SK-N-MC (cell line): ENCODE results near the gene GNL3.

ENCODE experiments used
- DNase-seq: peaks from one replicate; pipeline ENCODE4 v3.0.0-alpha.2; 2011; ENCODE audit warnings: low read depth, low spot score
- H3K27ac ChIP-seq: fragments of 200-600 bp; sonication (generic); 2 replicates; pipeline ENCODE4 v1.5.1; 2016; ENCODE audit warnings: mixed run types
- H3K36me3 ChIP-seq: fragments of 200-600 bp; sonication (generic); 2 replicates; pipeline ENCODE4 v1.6.1; 2017; ENCODE audit warnings: antibody characterized with exemption, low read length, mixed read lengths; ENCODE audit not compliant: insufficient read depth
- H3K4me3 ChIP-seq: fragments of 200-600 bp; sonication (generic); 2 replicates; pipeline ENCODE4 v1.5.1; 2016
- H3K9ac ChIP-seq: fragments of 200-600 bp; sonication (generic); 2 replicates; pipeline ENCODE4 v1.8.0; 2017; ENCODE audit warnings: mixed run types, mixed read lengths; ENCODE audit not compliant: insufficient read length
- H3K9me3 ChIP-seq: fragments of 200-600 bp; sonication (generic); 2 replicates; pipeline ENCODE4 v1.6.1; 2017; ENCODE audit warnings: low read depth, mild to moderate bottlenecking, antibody characterized with exemption, low read length, moderate library complexity, mixed read lengths
- EZH2 ChIP-seq: fragments of 200-600 bp; sonication (generic); IDR thresholded peaks from one replicate; pipeline ENCODE4 v1.6.1; 2017; ENCODE audit warnings: antibody characterized with exemption
- FOXP2 ChIP-seq: optimal IDR thresholded peaks from 2 replicates; pipeline ENCODE3; 2011; ENCODE audit warnings: mild to moderate bottlenecking, moderate library complexity; ENCODE audit not compliant: insufficient read depth; ENCODE audit errors: extremely low read length, control extremely low read depth
- POLR2AphosphoS5 ChIP-seq: IDR thresholded peaks from 2 replicates; pipeline ENCODE4 v1.6.1; 2012; ENCODE audit warnings: mild to moderate bottlenecking, low read depth, low read length, borderline replicate concordance

The GNL3 gene, protein sequence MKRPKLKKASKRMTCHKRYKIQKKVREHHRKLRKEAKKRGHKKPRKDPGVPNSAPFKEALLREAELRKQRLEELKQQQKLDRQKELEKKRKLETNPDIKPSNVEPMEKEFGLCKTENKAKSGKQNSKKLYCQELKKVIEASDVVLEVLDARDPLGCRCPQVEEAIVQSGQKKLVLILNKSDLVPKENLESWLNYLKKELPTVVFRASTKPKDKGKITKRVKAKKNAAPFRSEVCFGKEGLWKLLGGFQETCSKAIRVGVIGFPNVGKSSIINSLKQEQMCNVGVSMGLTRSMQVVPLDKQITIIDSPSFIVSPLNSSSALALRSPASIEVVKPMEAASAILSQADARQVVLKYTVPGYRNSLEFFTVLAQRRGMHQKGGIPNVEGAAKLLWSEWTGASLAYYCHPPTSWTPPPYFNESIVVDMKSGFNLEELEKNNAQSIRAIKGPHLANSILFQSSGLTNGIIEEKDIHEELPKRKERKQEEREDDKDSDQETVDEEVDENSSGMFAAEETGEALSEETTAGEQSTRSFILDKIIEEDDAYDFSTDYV

DNA sequence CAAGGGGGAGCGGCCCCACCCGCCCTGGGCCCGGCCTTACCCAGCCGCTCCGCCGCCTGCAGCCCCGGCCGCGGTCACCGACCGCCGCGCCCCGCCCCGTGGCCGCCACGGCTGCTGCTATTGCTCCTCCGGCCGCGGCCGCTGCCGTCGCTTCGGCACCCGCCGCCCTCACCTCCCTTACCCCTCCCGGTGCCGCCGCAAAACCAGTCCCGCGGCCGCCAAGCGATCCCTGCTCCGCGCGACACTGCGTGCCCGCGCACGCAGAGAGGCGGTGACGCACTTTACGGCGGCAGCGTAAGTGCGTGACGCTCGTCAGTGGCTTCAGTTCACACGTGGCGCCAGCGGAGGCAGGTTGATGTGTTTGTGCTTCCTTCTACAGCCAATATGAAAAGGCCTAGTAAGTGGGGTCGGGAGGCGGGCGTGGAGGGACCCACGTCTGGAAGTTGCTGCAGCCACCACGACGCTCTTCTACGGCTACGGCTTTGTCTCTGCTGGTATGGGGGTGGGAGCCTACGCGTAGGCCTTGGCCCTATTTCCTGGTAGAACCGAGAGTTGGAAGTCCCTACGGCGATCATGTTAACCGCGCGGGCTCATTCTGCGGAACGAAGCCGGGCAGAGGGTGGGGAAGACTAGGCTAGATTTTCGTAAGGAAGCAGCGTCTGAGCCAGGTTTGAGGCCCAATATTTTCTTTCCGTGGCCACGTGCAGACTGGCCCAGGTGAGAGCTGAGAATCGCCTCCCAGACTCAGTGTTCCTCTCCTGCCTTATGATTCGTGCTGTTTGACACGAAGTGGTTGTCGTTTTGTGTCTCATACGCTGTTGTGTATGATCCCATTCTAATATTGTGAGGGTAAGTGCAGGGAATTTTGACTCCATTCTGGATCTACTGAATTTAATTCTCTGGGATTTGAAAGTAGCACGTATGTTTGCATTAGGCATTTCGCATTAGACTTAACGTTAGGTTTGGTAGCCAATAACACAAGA lies at the start of gene GNL3, which contains the start of gene PBRM1:
Gene GNL3 (plus strand): TSS at position 324 of the 983 bp plus-strand sequence. CDS start 61 bp downstream, at position 385.
Gene PBRM1 (minus strand): TSS at position 205 of the 983 bp plus-strand sequence.
- peak; percentile 56 for DNase-seq
- H3K4me3 ChIP-seq, result peak within 1 kb of the TSS; percentile 89
- H3K9me3 ChIP-seq, result no peaks in the 10 kb centered on the region
- H3K36me3 ChIP-seq, result peaks cover 50% of the 10 kb centered on the region
- peak within 1 kb of the TSS; percentile 46; the same call in 1 of the 2 replicates for H3K27ac ChIP-seq
- H3K9ac ChIP-seq, result peak within 1 kb of the TSS; percentile 96
- TF ChIP-seq FOXP2 (no peak), POLR2AphosphoS5 (peak; percentile 97)

DNA sequence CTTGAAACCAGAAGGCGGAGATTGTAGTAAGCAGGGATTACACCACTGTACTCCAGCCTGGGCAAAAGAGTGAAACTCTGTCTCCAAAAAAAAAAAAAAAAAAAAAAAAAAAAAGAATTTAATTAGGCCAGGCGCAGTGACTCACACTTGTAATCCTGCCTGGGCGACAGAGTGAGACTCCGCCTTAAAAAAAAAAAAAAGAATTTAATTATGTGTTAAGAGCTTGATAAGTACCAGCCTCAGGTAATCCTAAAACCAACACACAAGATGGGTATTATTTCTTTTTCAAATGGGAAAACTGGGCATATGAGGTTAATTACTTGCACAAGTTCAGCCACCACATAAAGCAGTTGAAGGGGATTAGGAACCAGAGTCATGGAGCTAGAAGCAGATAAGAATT lies 49.2 kb upstream of the GNL3 start:
- H3K27ac ChIP-seq, result no peak overlapping the region
- no peak overlapping the region for H3K9ac ChIP-seq
- no peak overlapping the region for H3K4me3 ChIP-seq
- no peak for DNase-seq
- H3K9me3 ChIP-seq, result no peaks in the 10 kb centered on the region
- no peak for TF ChIP-seq FOXP2
- no peak for TF ChIP-seq POLR2AphosphoS5
- no peak for TF ChIP-seq EZH2
- H3K36me3 ChIP-seq, result peaks cover 27% of the 10 kb centered on the region

DNA sequence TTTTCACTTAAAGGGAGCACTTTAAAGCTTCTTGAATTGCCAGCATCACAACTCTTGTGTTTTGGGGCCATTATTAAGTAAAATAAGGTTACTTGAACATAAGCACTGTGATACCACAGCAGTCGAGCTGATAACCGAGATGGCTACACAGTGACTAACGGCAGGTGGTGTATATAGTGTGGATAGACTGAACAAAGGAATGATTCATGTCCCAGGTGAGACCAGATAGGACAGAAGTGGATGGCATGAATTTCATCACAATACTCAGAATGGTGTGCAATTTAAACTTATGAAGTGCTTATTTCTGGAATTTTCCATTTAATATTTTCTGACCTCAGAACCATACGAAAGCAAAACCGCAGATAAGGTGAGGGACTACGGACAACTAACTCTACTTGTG lies 40.3 kb upstream of the GNL3 start:
- no peak overlapping the region for H3K27ac ChIP-seq
- no peak for TF ChIP-seq EZH2
- no peak for TF ChIP-seq POLR2AphosphoS5
- no peak for TF ChIP-seq FOXP2
- no peak overlapping the region for H3K4me3 ChIP-seq
- H3K36me3 ChIP-seq, result peaks cover 47% of the 10 kb centered on the region
- no peak for DNase-seq
- H3K9me3 ChIP-seq, result no peaks in the 10 kb centered on the region
- H3K9ac ChIP-seq, result no peak overlapping the region

DNA sequence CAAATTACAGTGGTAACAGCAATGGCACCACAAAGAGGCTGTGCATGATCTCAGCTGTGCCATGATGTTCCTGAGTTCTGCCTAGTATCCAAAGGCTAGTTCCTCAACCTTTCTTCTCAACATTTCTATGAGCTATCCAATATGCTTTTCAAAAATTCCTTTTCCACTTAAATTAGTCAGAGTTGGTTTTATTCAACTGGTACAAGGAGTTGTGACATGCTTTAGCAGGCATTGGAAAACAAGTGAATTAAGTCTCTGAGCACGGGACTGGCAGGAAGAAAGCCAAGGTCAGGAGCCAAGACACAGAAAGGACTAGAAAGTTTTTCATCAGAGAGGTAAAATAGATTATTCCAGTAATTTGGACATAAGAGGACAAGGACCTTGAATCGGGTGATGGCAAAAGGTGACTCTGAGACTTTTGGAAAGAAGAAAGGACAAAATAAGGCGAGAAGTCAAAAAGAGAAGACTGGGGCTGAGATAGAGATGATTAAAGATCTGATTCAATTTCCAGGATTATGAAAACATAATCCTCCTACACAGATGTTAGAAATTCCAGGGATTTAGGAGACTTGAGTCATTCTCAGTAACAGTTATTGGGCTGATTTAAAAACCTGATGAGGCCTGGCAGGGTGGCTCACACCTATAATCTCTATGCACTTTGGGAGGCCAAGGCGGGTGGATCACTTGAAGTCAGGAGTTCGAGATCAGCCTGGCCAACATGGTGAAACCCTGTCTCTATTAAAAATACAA lies 36.2 kb upstream of the GNL3 start:
- no peak overlapping the region for H3K9ac ChIP-seq
- no peak overlapping the region for H3K27ac ChIP-seq
- no peaks in the 10 kb centered on the region for H3K9me3 ChIP-seq
- peaks cover 51% of the 10 kb centered on the region for H3K36me3 ChIP-seq
- H3K4me3 ChIP-seq, result no peak overlapping the region
- TF ChIP-seq POLR2AphosphoS5 (no peak), FOXP2 (no peak), EZH2 (no peak)
- no peak for DNase-seq

DNA sequence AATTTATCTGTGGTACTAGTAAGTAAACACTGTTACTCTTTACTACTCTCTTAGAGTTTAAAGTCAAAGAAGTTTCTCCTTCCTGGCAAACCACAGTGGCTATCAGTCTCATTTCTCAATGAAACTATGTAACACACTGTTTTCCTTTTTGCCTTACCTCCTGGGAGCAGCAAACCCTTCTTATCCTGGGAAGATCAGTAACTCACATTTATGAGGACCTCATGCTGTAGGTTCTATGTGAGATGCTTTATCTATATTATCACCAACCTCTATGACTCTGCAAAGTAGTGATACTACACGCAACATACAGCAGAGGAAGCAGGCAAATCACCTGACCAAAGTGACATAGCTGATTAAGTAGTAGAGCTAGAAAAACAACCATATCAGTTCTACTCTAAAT lies 35.4 kb upstream of the GNL3 start:
- H3K4me3 ChIP-seq, result no peak overlapping the region
- no peak for DNase-seq
- no peak overlapping the region for H3K27ac ChIP-seq
- H3K36me3 ChIP-seq, result peaks cover 49% of the 10 kb centered on the region
- TF ChIP-seq POLR2AphosphoS5, result no peak
- no peak for TF ChIP-seq FOXP2
- no peak for TF ChIP-seq EZH2
- no peaks in the 10 kb centered on the region for H3K9me3 ChIP-seq
- no peak overlapping the region for H3K9ac ChIP-seq

DNA sequence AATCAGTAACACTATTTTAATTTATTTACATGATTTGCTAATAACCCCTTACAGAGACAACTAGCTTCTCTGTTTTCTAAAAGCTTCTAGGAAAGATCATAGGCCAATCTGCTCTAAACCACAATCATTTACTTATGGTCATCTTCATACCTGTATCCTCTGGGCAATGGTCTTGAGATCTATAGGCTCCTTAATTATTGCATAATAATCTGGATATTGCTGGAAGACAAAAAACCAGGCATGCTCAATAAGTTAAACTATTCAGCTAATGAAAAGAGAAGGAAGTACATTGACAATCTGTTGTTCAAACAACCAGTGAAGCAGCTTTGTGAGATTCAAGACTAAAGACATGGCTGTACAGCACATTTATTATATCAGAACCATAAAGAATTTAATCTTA lies 34.2 kb upstream of the GNL3 start:
- Histone ChIP-seq H3K9ac (no peak overlapping the region), H3K27ac (no peak overlapping the region), H3K9me3 (no peaks in the 10 kb centered on the region), H3K36me3 (peaks cover 48% of the 10 kb centered on the region), H3K4me3 (no peak overlapping the region)
- DNase-seq, result no peak
- TF ChIP-seq EZH2 (no peak), POLR2AphosphoS5 (no peak), FOXP2 (no peak)

DNA sequence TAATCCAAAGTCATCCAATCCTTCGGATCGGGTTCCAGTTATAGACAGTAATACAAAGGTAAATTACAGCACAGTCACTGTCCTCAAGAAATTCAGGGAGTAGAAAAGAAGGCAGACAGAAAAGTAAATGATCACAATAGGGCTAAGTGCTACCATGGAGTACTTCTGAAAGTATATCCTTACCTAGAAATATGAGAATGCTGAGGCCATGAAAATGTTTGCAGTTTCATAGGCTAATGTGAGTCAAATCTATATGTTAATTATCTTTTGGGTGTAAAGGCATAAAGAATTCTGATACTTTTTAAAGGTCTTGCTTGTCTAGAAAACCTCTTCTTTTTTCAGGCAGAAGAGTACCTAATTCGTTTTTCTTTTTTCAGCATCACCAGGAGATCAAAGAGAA lies 29.9 kb upstream of the GNL3 start:
- H3K9ac ChIP-seq, result no peak overlapping the region
- H3K4me3 ChIP-seq, result no peak overlapping the region
- no peak for DNase-seq
- H3K36me3 ChIP-seq, result peaks cover 43% of the 10 kb centered on the region
- no peaks in the 10 kb centered on the region for H3K9me3 ChIP-seq
- TF ChIP-seq FOXP2 (no peak), POLR2AphosphoS5 (no peak), EZH2 (no peak)
- no peak overlapping the region for H3K27ac ChIP-seq
